Activated CD4-positive, alpha-beta T cell treated with anti-CD3 and anti-CD28 coated beads for 1 hour (primary cell): ENCODE measurements around the gene LRRC18.

Source experiments
- DNase-seq: peaks from one replicate; pipeline ENCODE4 v3.0.0-alpha.2; 2020

LRRC18 gene

GRCh38 chr10:48939790-48940325 is at the start of gene LRRC18:
LRRC18 (minus strand) TSS chr10:48939840; CDS start chr10:48914155, 25,685 bp downstream.
- no peak for DNase-seq

DNA sequence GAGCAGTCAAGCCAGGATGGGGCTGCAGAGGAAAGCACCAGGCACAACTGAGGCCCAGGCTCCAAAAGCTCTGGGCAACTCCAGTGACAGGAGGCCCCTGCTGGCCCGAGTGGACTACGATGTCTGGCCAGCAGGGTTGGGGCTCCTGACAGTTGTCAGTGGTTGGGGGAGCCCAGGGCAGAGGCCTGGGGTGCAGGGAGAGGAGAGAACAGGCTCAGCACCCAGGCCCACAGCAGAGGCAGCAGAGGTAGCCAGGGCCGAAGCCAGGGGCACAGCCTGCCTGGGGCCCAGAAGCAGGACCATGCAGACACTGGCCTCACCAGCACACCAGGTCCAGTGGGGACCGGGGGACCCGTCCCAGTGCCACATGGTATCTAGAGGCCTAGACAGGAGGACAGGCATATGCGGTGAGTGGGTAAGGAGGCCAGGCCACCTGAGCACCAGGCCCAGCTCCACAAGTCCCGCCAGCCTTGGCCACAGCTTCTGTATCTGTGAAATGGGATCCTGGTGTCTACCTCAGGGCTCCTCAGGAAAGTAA is 46.0 kb upstream of the LRRC18 start:
- no peak for DNase-seq

DNA sequence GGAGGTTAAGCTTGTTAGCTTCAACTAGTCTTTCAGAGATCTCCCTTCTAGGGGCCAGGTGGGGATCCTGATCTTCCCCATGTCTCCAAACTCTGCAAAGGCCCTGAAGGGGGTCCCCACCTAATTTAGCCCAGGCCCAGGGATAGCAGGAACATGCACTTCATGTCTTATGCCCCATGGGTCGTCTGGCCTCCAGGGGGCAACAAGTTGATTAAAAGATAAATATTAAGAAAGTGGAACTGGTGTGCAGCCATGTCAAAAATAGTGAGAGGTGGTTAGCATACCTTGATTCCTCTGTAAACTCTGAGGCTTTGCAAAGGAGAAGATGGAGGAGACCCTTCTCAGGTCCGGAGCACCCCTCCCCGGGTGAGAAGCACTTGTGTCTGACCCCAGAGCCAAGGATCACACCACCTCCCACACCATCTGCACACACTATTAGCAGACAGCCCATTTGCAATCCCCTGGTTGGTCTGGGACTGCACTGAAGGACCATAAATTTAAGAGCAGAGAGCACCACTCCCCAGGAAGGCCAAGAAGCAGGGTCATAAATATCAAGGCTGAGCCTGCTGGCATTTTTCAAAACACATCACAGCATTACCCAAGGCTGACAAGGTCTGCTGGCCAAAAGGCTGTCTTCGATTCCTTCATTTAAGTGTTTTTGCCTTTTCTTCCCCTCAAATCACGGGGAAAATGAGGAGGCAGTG is 44.2 kb upstream of the LRRC18 start:
- DNase-seq, result no peak

GRCh38 chr10:48982584-48982983 is 42.9 kb upstream of the LRRC18 start:
- DNase-seq, result no peak

DNA sequence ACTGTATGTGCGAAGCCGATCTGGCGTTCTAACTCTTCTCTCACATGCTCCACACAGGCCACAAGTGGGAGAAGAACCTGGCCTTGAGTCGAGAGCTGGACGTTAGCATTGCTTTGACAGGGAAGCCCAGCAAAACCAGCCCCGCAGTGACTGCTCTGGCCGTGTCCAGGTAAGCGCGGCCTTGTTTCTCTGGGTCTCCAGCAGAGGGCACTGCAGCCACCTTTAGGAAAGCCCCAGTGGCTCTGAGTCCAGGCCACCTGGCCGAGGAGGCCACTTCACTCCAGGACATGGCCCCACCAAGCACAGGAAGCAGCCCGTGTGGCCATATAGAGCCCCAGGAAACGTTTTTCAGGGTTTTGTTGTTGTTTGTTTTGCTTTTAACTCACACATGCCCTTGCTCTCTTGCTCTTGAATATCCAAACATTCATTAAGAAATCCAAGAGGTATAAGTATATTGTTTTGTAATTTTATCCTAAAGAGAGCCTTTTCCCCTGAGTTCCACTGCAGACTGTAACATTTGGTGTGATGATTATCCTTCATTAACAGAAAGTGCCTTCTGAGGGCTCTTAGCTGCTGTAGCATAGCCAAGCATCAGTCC is 41.8 kb upstream of the LRRC18 start:
- DNase-seq, result no peak

DNA sequence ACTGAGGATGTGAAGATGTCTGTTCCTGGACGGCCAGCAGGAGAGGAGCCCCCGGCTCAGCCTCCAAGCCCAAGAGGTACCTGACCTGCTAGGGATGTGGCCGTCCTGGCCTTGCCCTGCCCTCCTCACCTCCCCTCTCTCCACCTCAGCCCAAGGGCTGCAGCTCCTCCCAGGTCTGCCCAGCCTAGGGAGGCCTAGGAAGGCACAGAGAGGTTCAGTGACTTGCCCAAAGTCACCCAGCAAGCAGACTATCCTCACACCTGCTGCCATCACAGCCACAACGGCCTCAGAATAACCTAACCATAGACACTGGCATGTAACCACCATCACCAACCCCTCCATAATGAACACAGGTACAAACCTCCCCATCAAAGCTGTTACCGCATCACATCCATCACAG is 38.7 kb upstream of the LRRC18 start:
- DNase-seq, result no peak

GRCh38 chr10:48976196-48976595 is 36.6 kb upstream of the LRRC18 start:
- DNase-seq, result no peak

- no peak for DNase-seq
Measured at GRCh38 chr10:48974510-48975156, 35.0 kb upstream of the LRRC18 start.

GRCh38 chr10:48973065-48973464 is 33.4 kb upstream of the LRRC18 start:
- DNase-seq, result no peak

DNA sequence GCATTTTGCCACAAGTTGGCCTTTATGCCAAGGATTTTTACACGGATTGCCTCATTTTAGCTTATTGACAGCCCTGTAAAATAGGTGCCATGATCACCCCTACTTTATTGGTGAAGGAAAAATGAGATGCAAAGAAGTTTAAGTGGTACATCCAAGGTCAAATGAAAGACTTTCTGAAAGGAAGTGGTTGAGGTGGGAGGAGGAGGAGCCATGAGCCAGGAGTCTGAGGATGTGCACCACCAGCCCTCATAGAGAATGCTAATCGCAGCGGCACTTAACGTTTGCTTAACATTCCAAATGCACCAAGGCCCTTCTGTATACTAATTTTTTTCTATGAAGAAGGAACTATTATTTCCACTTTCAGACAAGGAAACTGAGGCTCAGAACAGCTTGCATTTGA is 31.0 kb upstream of the LRRC18 start:
- no peak for DNase-seq

DNA sequence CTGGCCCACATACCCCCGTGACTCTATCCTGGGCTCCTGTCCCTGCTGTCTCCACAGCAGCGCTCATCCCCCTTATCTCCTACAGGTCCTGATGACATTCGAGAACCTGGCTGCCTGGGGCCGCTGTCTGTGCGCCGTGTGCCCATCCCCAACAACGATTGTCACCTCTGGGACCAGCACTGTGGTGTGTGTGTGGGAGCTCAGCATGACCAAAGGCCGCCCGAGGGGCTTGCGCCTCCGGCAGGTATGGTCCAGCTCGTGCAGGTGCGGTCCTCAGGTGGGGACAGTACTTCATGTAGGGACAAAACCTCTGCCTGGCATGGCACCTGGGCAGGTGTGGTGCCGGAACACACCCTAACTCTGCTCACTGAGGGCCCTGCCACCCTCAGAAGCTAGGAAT is 30.4 kb upstream of the LRRC18 start:
- DNase-seq, result no peak

- DNase-seq, result no peak
Measured at GRCh38 chr10:48968036-48968435, 28.4 kb upstream of the LRRC18 start.

DNA sequence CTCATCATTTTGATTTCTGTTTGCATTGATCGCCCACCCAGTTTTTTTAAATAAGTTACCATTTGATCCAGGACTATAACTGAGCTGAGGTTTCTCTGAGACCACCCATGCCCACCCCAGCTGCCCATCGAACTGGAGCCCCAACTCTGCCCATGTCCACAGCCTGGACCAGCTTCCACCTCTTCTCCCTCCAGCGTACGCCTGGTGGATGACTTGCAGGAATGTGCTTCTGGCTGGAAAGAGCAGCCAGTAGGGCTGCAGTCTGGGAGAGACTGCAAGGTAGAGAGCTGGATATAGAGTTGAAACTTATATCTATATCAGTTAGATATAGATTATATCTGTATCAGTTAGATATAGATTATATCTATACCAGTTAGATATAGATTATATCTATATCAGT is 25.8 kb upstream of the LRRC18 start:
- DNase-seq, result no peak

DNA sequence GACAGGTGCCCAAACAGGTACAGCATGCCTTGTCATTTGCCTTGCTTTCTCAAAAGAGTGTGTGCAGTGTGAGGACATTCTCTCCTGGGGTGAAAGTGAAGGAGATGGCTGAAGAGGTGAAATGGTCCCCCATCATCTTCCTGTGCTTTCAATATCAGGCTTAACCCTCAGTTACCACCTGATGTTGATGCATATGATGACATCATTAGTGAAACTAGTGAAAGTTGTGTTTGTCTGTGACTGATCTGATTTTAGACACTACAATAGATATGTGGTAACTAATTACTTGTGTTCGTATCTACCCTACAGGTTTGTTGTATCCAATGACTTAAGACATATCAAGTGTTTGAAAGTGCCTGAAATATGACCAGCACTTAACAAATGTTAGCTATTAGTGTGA is 24.4 kb upstream of the LRRC18 start:
- DNase-seq, result no peak

DNA sequence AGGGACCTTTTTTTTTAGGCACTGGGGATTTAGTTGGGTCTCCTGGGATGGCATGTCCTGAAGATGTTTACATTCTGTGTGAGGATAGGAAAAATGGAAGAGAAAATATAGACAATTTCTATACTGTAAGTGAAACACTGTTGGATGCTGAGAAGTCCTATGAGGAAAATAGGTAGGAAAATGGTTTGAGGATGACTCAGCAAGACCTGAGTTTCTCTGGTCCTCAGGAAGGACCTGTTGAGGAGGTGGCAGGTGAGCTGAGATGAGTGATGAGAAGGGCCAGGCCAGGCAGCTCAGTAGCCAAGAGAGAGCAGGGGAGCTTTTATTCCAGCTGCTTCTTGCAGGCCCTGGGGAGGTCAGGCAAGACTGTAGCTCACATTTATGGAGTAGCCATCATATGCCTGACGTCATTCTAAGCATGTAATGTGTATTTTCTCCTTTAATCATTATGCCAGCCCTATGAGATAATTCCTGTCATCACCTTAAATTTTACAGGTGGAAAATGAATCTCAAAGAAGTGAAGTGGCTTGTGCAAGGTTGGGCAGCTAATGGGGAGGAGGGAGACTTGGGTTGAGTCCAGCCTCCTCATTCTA is 19.1 kb upstream of the LRRC18 start:
- DNase-seq, result no peak

DNA sequence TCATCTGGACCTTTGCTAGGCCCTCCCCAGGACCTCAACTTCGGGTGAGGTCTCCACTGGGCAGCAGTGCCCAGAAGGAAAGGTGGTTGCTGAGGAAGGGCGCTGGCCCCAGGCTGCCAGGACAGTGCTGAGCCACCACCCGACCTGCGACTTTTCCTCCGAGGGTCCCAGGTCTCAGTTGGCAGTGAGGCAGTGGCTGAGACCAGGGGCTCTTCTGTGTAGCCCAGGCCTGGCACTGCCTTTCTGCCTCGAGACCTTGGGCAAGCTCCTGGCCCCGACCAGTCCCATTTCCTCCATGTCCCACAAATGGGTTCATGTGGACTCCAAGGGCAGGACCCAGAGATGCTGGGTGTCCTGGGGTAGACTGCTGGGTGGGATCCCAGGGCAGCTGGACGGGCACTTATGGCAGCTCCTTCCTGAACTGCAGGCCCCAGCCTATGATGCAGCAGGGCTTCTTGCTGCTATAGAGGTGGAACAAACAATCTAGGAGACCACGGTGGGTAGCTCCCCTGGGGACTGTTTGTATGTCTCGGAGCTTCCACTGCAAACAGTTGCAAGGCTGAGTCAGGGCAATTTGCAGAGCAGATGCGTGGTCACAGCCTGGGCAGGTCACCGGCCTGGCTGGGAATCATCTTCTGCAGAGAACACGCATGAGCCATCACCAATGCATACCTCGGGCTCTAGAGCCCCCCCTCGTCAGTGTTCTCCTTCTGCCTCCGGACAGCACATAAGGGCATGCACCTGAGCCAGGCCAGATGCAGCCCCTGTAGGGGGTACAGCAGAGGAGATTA is 17.9 kb upstream of the LRRC18 start:
- no peak for DNase-seq

- no peak for DNase-seq
Measured at GRCh38 chr10:48951707-48952106, 12.1 kb upstream of the LRRC18 start.

GRCh38 chr10:48948470-48949037 is 8.9 kb upstream of the LRRC18 start:
- DNase-seq, result no peak

DNA sequence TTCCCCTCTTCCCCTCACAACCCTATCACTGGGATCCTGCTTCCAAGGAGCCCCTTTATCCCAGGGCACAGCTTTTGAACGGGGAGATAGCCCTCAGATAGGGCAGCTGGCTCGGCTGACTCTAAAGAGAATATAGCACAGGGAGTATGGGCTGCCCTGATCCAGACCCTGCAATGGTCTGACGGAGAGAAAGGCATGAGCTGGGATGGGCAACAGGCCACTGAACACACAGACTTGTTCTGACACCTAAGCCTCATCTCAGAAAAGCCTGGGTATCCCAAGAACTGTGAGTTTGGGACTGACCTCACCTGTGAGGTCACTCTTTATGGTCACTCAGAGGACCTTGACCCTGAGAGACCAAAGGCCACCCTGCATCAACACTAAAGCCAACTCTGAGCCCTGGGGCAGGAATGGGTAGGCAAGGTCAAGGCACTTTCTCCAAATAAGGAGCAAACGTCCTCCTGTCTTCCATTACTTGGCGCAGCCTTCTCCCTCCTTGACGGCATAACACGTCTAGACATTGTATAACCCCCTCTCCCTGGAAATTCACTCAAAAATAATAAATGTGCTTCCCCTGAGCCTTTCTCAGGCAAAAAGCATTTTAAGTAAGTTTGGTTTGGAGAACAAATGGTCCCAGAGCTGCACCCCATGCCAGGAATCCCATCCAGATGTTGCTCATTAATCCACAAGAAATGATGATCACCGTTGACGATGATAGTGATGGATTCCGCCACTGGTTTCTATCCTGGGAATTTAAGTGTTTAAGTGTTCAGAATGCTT is 8.2 kb upstream of the LRRC18 start:
- DNase-seq, result no peak

- no peak for DNase-seq
Measured at GRCh38 chr10:48946891-48947500, 7.4 kb upstream of the LRRC18 start.

- no peak for DNase-seq
Measured at GRCh38 chr10:48946332-48946731, 6.7 kb upstream of the LRRC18 start.
